GM23248 (cell line): ENCODE results near the gene VPS72. TPM values are rescaled to one million over a fixed set of nuclear protein-coding genes. Genes with fewer than 3 reads are reported as not detected.
"Not testable (repeated sequence)": the region's sequence is repeated elsewhere in the genome, so short reads cannot be mapped to it uniquely, and the experiment has no call there.

Experiments used
- DNase-seq: peaks from one replicate; pipeline ENCODE4 v3.0.0-alpha.2; 2015
- H2AFZ ChIP-seq: fragments of 200-600 bp; sonication (generic); 2 replicates; pipeline ENCODE4 v1.6.1; 2016; ENCODE audit warnings: antibody characterized with exemption
- H3F3A ChIP-seq: fragments of 200-600 bp; sonication (generic); 2 replicates; pipeline ENCODE4 v1.6.1; 2016; ENCODE audit warnings: mild to moderate bottlenecking, antibody characterized with exemption, mixed run types; ENCODE audit not compliant: insufficient read depth
- H3K27ac ChIP-seq: fragments of 200-600 bp; sonication (generic); 2 replicates; pipeline ENCODE4 v1.5.1; 2016; ENCODE audit warnings: mild to moderate bottlenecking
- H3K27me3 ChIP-seq: fragments of 200-600 bp; sonication (generic); replicated peaks from 2 replicates; pipeline ENCODE4 v1.6.1; 2016; ENCODE audit warnings: mild to moderate bottlenecking; ENCODE audit not compliant: insufficient read depth
- H3K36me3 ChIP-seq: fragments of 200-600 bp; sonication (generic); 2 replicates; pipeline ENCODE4 v1.6.1; 2016; ENCODE audit warnings: low read depth, mild to moderate bottlenecking
- H3K4me1 ChIP-seq: fragments of 200-600 bp; sonication (generic); 2 replicates; pipeline ENCODE4 v1.6.1; 2016; ENCODE audit warnings: mild to moderate bottlenecking; ENCODE audit not compliant: insufficient read depth
- H3K4me2 ChIP-seq: fragments of 200-600 bp; sonication (generic); one replicate; pipeline ENCODE4 v1.6.1; 2016; ENCODE audit warnings: mild to moderate bottlenecking; ENCODE audit not compliant: unreplicated experiment
- H3K4me3 ChIP-seq: fragments of 200-600 bp; sonication (generic); 2 replicates; pipeline ENCODE4 v1.5.1; 2016; ENCODE audit warnings: mild to moderate bottlenecking
- H3K79me2 ChIP-seq: fragments of 200-600 bp; sonication (generic); 2 replicates; pipeline ENCODE4 v1.6.1; 2016; ENCODE audit warnings: mild to moderate bottlenecking; ENCODE audit not compliant: insufficient read depth
- H3K9ac ChIP-seq: fragments of 200-600 bp; sonication (generic); 2 replicates; pipeline ENCODE4 v1.6.1; 2016; ENCODE audit warnings: mild to moderate bottlenecking
- H3K9me2 ChIP-seq: fragments of 200-600 bp; sonication (generic); 2 replicates; pipeline ENCODE4 v1.6.1; 2016; ENCODE audit warnings: mixed run types, mild to moderate bottlenecking, moderate library complexity; ENCODE audit not compliant: insufficient read depth
- H3K9me3 ChIP-seq: fragments of 200-600 bp; sonication (generic); one replicate; pipeline ENCODE4 v1.6.1; 2017; ENCODE audit warnings: low read depth
- H4K20me1 ChIP-seq: fragments of 200-600 bp; sonication (generic); 2 replicates; pipeline ENCODE4 v1.6.0; 2016; ENCODE audit not compliant: insufficient read depth
- EZH2 ChIP-seq: fragments of 200-600 bp; sonication (generic); IDR thresholded peaks from 2 replicates; pipeline ENCODE4 v1.6.1; 2018; ENCODE audit warnings: antibody characterized with exemption, mild to moderate bottlenecking; ENCODE audit not compliant: insufficient read depth, poor library complexity, severe bottlenecking
- EZH2phosphoT487 ChIP-seq: fragments of 200-600 bp; sonication (generic); IDR thresholded peaks from 2 replicates; pipeline ENCODE4 v1.6.1; 2018; ENCODE audit warnings: antibody characterized with exemption, moderate library complexity, mild to moderate bottlenecking, low read depth; ENCODE audit not compliant: insufficient read depth
- WGBS, 2 experiments: methylation state at CpG; one replicate each; pipeline ENCODE4 v1.1.6; 2015 to 2017; ENCODE audit warnings: low lambda C conversion rate in 2 of 2, low coverage in 1 of 2; ENCODE audit errors: missing lambda C conversion rate in 2 of 2; 5-methylcytosine and 5-hydroxymethylcytosine counted together
- in situ Hi-C: fragments of 300-500 bp; cut with MboI; formaldehyde crosslinking; loops from 2 replicates; pipeline ENCODE4 v1.15.0; 2020
- polyA plus RNA-seq: library from polyadenylated mRNA; unstranded; fragments of >200 nt; fragmentation: Nextera tagmentation; extraction: Ambion mirVana; gene quantifications from 2 replicates; pipeline ENCODE4 v1.2.1, GENCODE V29; 2016
- total RNA-seq: library from RNA; depleted of rRNA; stranded (reverse); fragments of >200 nt; shearing (Covaris generic); gene quantifications from 2 replicates; pipeline ENCODE4 v1.2.3, GENCODE V29; 2014

VPS72 gene
- total and polyA plus RNA-seq, 2 experiments from 2014 or later: 45.0 to 46.5 TPM

DNA sequence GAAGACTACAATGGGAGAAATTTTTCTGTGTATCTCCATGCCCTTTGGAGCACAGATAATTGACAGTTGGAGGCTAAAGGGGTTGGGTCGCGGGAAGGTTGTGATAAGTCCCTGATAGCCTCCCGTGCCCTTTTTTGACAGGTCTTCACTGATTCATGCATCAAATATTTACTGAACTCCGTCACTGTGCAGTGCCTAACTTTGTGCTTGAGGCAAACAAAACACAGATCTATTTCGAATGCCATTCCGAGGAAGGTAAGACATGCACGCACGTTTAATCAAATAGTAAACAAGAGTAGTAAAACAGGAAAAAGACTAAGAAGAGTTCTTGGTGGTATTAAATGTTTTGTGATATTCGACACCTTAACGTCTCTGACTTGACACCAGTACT, 7.9 kb upstream of the VPS72 start:
- H3K27me3 ChIP-seq: no peaks in the 10 kb centered on the region
- H4K20me1 ChIP-seq: no peaks in the 10 kb centered on the region; the same call in 1 of the 2 replicates
- H3K27ac ChIP-seq: peak overlapping the region; percentile 93
- peaks cover 34% of the 10 kb centered on the region for H3K4me1 ChIP-seq
- no peak for DNase-seq
- peak overlapping the region; percentile 71 for H2AFZ ChIP-seq
- no peaks in the 10 kb centered on the region for H3K9me3 ChIP-seq
- TF ChIP-seq EZH2 (no peak), EZH2phosphoT487 (no peak)
- peak overlapping the region; percentile 98 for H3K9ac ChIP-seq
- peak overlapping the region; percentile 86 for H3K4me2 ChIP-seq
- in situ Hi-C loops: no loop called here
- 3% methylated on average over 10 of the region's 10 CpGs for WGBS, 2 experiments
- peaks cover 45% of the 10 kb centered on the region for H3K79me2 ChIP-seq
- H3K9me2 ChIP-seq: no peaks in the 10 kb centered on the region
- H3K36me3 ChIP-seq: peaks cover 4% of the 10 kb centered on the region; the same call in 1 of the 2 replicates
- peak overlapping the region; percentile 100 for H3K4me3 ChIP-seq
- H3F3A ChIP-seq: peaks cover 43% of the 10 kb centered on the region

- peaks cover 30% of the 10 kb centered on the region for H3F3A ChIP-seq
- H3K4me2 ChIP-seq: peak overlapping the region; percentile 74
- H3K27me3 ChIP-seq: no peaks in the 10 kb centered on the region
- H3K9me2 ChIP-seq: no peaks in the 10 kb centered on the region
- peak overlapping the region; percentile 56 for H3K4me3 ChIP-seq
- H3K79me2 ChIP-seq: peaks cover 30% of the 10 kb centered on the region
- no peaks in the 10 kb centered on the region for H3K9me3 ChIP-seq
- no peaks in the 10 kb centered on the region; the same call in 1 of the 2 replicates for H4K20me1 ChIP-seq
- H3K27ac ChIP-seq: peak overlapping the region; percentile 96
- peak; percentile 91 for DNase-seq
- H3K4me1 ChIP-seq: peaks cover 22% of the 10 kb centered on the region
- in situ Hi-C loops: no loop called here
- H2AFZ ChIP-seq: peak overlapping the region; percentile 68
- whole genome bisulfite sequencing, 2 experiments: 26 to 34% methylated on average over 14 of the region's 14 CpGs
- TF ChIP-seq EZH2 (no peak), EZH2phosphoT487 (no peak)
- no peaks in the 10 kb centered on the region for H3K36me3 ChIP-seq
- H3K9ac ChIP-seq: peak overlapping the region; percentile 78
Measured at GRCh38 chr1:151196292-151196800, 6.3 kb upstream of the VPS72 start.

GRCh38 chr1:151194894-151195594, 5.0 kb upstream of the VPS72 start:
- H2AFZ ChIP-seq, H4K20me1 ChIP-seq, in situ Hi-C loops, H3K27me3 ChIP-seq, H3K36me3 ChIP-seq, H3K9me2 ChIP-seq, H3K9me3 ChIP-seq: not testable (repeated sequence)
- Histone ChIP-seq H3F3A (peaks cover 25% of the 10 kb centered on the region), H3K4me3 (peak overlapping the region; percentile 56), H3K4me1 (peaks cover 15% of the 10 kb centered on the region), H3K9ac (peak overlapping the region; percentile 78), H3K79me2 (peaks cover 26% of the 10 kb centered on the region), H3K27ac (peak overlapping the region; percentile 96), H3K4me2 (peak overlapping the region; percentile 74)
- peak; percentile 95 for DNase-seq
- 72 to 73% methylated on average over 16 to 17 of the region's 17 CpGs for WGBS, 2 experiments

DNA sequence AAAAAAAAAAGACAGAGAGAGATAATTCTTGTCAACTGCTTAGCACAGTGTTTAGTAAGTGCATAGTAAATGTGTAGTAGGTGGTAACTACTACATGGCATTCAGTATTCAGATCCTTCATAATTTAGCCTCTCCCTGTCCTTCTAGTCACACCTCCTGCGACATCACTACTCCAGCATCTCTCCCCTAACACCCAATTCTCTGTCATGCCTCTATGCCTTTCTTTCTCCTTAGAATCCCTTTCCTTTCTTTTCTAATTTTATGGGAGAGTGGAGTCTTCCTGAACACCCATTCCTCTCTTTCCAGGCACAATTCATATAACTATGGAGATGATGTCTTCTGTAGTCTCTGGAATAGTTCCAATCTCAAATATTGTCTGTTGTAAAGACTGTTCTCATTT, 3.9 kb upstream of the VPS72 start:
- Histone ChIP-seq H3F3A (peaks cover 21% of the 10 kb centered on the region), H3K9ac (no peak overlapping the region), H3K27me3 (no peaks in the 10 kb centered on the region), H3K36me3 (no peaks in the 10 kb centered on the region), H3K79me2 (peaks cover 25% of the 10 kb centered on the region), H2AFZ (no peak overlapping the region), H3K9me3 (no peaks in the 10 kb centered on the region), H3K4me2 (no peak overlapping the region), H3K4me3 (no peak overlapping the region), H3K4me1 (peaks cover 15% of the 10 kb centered on the region), H4K20me1 (no peaks in the 10 kb centered on the region), H3K27ac (no peak overlapping the region), H3K9me2 (no peaks in the 10 kb centered on the region)
- TF ChIP-seq EZH2phosphoT487 (no peak), EZH2 (no peak)
- 50 to 62% methylated on average over 1 of the region's 1 CpG for WGBS, 2 experiments
- peak; percentile 32 for DNase-seq
- in situ Hi-C loops: no loop called here
